Thoracic aorta (tissue), 2 donors: ENCODE measurements around the gene SLC28A3. TPM values are rescaled to one million over a fixed set of nuclear protein-coding genes. Genes with fewer than 3 reads are reported as not detected.

ENCODE experiments used
- ATAC-seq: fragments of 150-250 bp; one replicate; pipeline ENCODE4 v1.8.0; 2017; ENCODE audit warnings: low read depth; ENCODE audit not compliant: insufficient number of reproducible peaks, low FRiP score
- DNase-seq: peaks from one replicate; pipeline ENCODE4 v3.0.0-alpha.2; 2020; ENCODE audit warnings: low spot score
- H3K27ac ChIP-seq, 2 donors: fragments of 200-600 bp; sonication (generic); 1 replicate in 1 of 2; 2 replicates in 1 of 2; pipeline ENCODE4 v1.5.1; 2016; ENCODE audit warnings: mild to moderate bottlenecking in 2 of 2, moderate library complexity in 2 of 2
- H3K27me3 ChIP-seq: fragments of 200-600 bp; sonication (generic); replicated peaks from 2 replicates; pipeline ENCODE4 v1.6.0; 2016; ENCODE audit warnings: mild to moderate bottlenecking; ENCODE audit not compliant: insufficient read depth
- H3K36me3 ChIP-seq: fragments of 200-600 bp; sonication (generic); one replicate; pipeline ENCODE4 v1.5.1; 2016
- H3K4me1 ChIP-seq, 2 donors: fragments of 200-600 bp; sonication (generic); 1 replicate in 1 of 2; 2 replicates in 1 of 2; pipeline versions ENCODE4 v1.5.1 to v1.6.0; 2016; ENCODE audit warnings: low read depth in 2 of 2, mild to moderate bottlenecking in 1 of 2; ENCODE audit not compliant: control insufficient read depth in 1 of 2
- H3K4me3 ChIP-seq: fragments of 200-600 bp; sonication (generic); 2 replicates; pipeline ENCODE4 v1.5.1; 2016; ENCODE audit warnings: mild to moderate bottlenecking
- H3K9me3 ChIP-seq: fragments of 200-600 bp; sonication (generic); 2 replicates; pipeline ENCODE4 v1.5.1; 2016
- total RNA-seq, 2 donors: library from RNA; depleted of rRNA; stranded (reverse); fragments of >200 nt; gene quantifications; one replicate each; pipeline versions ENCODE4 v1.1.0 to v1.2.3, GENCODE V29; 2016
- TF ChIP-seq, protein P1 (sequence below): fragments of 200-600 bp; sonication (generic); IDR thresholded peaks from one replicate; pipeline ENCODE4 v1.5.1; 2019; ENCODE audit warnings: antibody characterized with exemption

SLC28A3 gene
- total RNA-seq, 2 donors from 2014 or later = 0.21 TPM; not detected in 1

GRCh38 chr9:84343111-84343521 lies 2.6 kb upstream of the SLC28A3 start:
- Histone ChIP-seq H3K9me3 (no peaks in the 10 kb centered on the region), H3K36me3 (no peaks in the 10 kb centered on the region), H3K27ac (no peak overlapping the region), H3K4me3 (no peak overlapping the region), H3K4me1 (no peaks in the 10 kb centered on the region), H3K27me3 (no peaks in the 10 kb centered on the region)
- TF ChIP-seq, protein P1, sequence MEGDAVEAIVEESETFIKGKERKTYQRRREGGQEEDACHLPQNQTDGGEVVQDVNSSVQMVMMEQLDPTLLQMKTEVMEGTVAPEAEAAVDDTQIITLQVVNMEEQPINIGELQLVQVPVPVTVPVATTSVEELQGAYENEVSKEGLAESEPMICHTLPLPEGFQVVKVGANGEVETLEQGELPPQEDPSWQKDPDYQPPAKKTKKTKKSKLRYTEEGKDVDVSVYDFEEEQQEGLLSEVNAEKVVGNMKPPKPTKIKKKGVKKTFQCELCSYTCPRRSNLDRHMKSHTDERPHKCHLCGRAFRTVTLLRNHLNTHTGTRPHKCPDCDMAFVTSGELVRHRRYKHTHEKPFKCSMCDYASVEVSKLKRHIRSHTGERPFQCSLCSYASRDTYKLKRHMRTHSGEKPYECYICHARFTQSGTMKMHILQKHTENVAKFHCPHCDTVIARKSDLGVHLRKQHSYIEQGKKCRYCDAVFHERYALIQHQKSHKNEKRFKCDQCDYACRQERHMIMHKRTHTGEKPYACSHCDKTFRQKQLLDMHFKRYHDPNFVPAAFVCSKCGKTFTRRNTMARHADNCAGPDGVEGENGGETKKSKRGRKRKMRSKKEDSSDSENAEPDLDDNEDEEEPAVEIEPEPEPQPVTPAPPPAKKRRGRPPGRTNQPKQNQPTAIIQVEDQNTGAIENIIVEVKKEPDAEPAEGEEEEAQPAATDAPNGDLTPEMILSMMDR = no peak
- no peak for DNase-seq
- no peak for ATAC-seq

DNA sequence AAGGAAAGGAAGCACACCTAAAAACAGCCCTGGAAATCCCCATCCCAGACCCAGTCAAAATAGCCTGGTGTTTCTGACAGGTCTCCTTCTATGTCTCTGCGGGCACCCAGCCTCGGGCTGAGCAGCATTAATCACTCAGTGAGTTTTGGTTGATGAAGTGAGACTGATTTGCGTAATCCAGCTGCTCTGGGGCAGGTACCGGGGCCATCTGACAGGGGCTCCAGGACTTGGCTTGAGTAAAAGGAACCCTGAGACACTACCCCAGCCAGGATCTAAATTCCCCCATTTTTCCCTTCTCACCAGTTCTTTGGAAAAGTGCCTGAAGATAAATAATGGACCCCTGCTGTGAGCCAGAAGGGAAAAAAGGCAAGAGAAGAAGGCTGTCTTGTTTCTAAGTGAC lies 596 bp downstream of the SLC28A3 start:
- DNase-seq (no peak), ATAC-seq (no peak)
- H3K27ac ChIP-seq = no peak overlapping the region
- no peaks in the 10 kb centered on the region for H3K4me1 ChIP-seq
- H3K36me3 ChIP-seq = no peaks in the 10 kb centered on the region
- TF ChIP-seq, protein P1 = no peak
- no peaks in the 10 kb centered on the region for H3K27me3 ChIP-seq
- H3K9me3 ChIP-seq = no peaks in the 10 kb centered on the region
- H3K4me3 ChIP-seq = no peak overlapping the region

DNA sequence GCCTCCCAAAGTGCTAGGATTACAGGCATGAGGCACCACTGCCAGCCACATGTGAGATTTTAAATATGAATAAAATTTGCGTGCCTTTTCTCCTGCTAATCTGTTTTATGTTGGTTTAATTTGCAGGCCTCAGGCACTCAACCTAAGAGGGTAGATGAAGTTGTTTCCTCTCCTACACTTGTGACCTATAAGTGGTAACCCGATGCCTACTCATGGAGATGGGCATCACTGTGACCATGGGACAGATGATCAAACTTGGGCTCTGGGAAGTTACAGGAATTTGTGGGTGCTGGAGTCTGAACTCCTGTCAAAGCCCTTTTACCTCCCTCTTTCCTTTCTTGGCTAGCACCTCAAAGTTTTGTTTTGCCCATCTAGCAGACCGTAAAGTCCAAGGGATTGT lies 1.1 kb downstream of the SLC28A3 start:
- TF ChIP-seq, protein P1 = no peak
- Histone ChIP-seq H3K27me3 (no peaks in the 10 kb centered on the region), H3K36me3 (no peaks in the 10 kb centered on the region), H3K9me3 (no peaks in the 10 kb centered on the region), H3K4me1 (no peaks in the 10 kb centered on the region), H3K27ac (no peak overlapping the region), H3K4me3 (no peak overlapping the region)
- ATAC-seq = no peak
- DNase-seq = no peak

DNA sequence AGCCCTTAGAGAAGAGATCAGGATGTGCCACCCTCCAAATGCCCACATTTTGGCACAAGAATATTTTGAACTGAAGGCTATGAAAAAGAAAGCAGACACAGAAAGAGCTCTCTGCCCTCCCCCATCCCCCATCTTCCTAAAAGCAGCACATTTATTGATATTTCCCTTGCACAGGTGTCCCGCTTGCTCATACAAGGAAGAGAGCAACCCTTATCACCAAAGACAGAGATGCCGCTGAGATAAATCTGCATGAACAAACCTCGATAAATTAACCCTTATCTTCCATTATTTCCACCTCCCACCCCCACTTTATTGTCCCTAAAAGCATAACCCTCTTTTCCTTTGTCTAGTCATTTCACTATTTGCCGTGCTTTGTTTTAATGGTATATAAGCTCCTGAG lies 1.8 kb downstream of the SLC28A3 start:
- Histone ChIP-seq H3K4me1 (no peaks in the 10 kb centered on the region), H3K9me3 (no peaks in the 10 kb centered on the region), H3K36me3 (no peaks in the 10 kb centered on the region), H3K27me3 (no peaks in the 10 kb centered on the region), H3K4me3 (no peak overlapping the region), H3K27ac (no peak overlapping the region)
- DNase-seq (no peak), ATAC-seq (no peak)
- TF ChIP-seq, protein P1 = no peak

DNA sequence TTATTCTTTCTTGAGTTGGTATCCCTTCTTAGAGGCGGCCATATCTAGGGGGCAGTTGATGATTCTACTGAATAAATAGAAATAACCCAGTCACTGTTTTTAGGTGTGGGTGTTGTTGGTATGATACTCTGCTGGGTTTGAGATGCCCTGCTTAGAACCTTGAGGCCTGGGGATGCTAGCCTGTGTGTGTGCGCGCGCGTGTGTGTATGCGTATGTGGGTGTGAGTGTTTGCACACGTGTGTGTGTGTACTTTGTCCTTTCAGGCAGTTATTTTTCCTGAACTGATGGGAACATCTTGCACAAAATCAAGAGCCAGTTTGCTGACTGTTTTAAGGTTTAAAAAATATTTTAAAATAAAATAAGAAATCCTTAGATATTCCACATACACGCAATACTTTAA lies 3.3 kb downstream of the SLC28A3 start:
- H3K36me3 ChIP-seq = no peaks in the 10 kb centered on the region
- H3K27me3 ChIP-seq = no peaks in the 10 kb centered on the region
- ATAC-seq = no peak
- no peaks in the 10 kb centered on the region for H3K9me3 ChIP-seq
- H3K27ac ChIP-seq = no peak overlapping the region
- TF ChIP-seq, protein P1 = no peak
- no peak for DNase-seq
- H3K4me1 ChIP-seq = no peaks in the 10 kb centered on the region
- no peak overlapping the region for H3K4me3 ChIP-seq
